HCT116 (cell line): ENCODE measurements around the gene IKZF3. TPM values are rescaled to one million over a fixed set of nuclear protein-coding genes. Genes with fewer than 3 reads are reported as not detected.
A peak's percentile ranks its signal among the peaks of the same experiment; 100 is the strongest.

ENCODE experiments used
- ATAC-seq: fragments of 200-7000 bp; cut with Tn5 transposase; 2 replicates; pipeline ENCODE4 v1.9.1; 2020; ENCODE audit warnings: mild to moderate bottlenecking, moderate library complexity
- BruUV-seq: library from RNA; stranded (reverse); fragments of 400-500 nt; replicated peaks from 2 replicates; lab custom pipeline; 2021; lab: Mats Ljungman, UMichigan
- CTCF ChIA-PET: fragments of 300-600 bp; sonication (Branson Sonifier 250); formaldehyde crosslinking; loops from one replicate; lab custom pipeline; 2021; ENCODE audit warnings: antibody characterized with exemption; lab: Charles Lee
- POLR2A ChIA-PET: fragments of 300-600, 350-600 bp; sonication (Branson Sonifier 250); formaldehyde crosslinking; loops from one replicate; lab custom pipeline; 2021; ENCODE audit warnings: antibody characterized with exemption; lab: Charles Lee
- RAD21 ChIA-PET, 2 experiments: fragments of 300-600 bp; sonication (Branson Sonifier 250); formaldehyde crosslinking; loops; one replicate each; lab custom pipeline; 2023; ENCODE audit warnings: low total read pairs in 2 of 2; ENCODE audit not compliant: uncharacterized antibody in 2 of 2, unreplicated experiment in 2 of 2, low non-redundant PET in 1 of 2; lab: Charles Lee
- DNase-seq: peaks from one replicate; pipeline ENCODE4 v3.0.0-alpha.2; 2010; ENCODE audit warnings: low read depth, low spot score
- H2AFZ ChIP-seq: fragments of 200-600 bp; shearing (Covaris generic), sonication (generic); 2 replicates; pipeline ENCODE4 v1.6.1; 2017; ENCODE audit warnings: low read depth, mixed run types, mixed read lengths, antibody characterized with exemption, low read length; ENCODE audit not compliant: poor library complexity, severe bottlenecking
- H3K27ac ChIP-seq: 2 replicates; pipeline ENCODE4 v1.5.1; 2012; ENCODE audit warnings: low read depth, low read length
- H3K27me3 ChIP-seq: fragments of 200-600 bp; sonication (generic); 2 replicates; pipeline ENCODE4 v1.6.1; 2016; ENCODE audit warnings: mixed run types, low read length, mixed read lengths; ENCODE audit not compliant: insufficient read depth
- H3K36me3 ChIP-seq, 2 experiments: fragments of 200-500 bp in 1 of 2; fragments of 200-600 bp in 1 of 2; sonication (Bioruptor generic) in 1 of 2; sonication (generic) in 1 of 2; 2 replicates each; pipeline versions ENCODE4 v1.5.1 to v1.6.1; 2014 to 2016; ENCODE audit warnings: low read length in 2 of 2, inconsistent platforms in 1 of 2, mixed read lengths in 1 of 2, mixed run types in 1 of 2; ENCODE audit not compliant: insufficient read depth in 2 of 2, control insufficient read depth in 1 of 2
- H3K4me1 ChIP-seq, 2 experiments: fragments of 200-600 bp in 1 of 2; sonication (generic) in 1 of 2; 2 replicates each; pipeline versions ENCODE4 v1.5.1 to v1.6.1; 2012 to 2017; ENCODE audit warnings: low read length in 2 of 2, inconsistent platforms in 1 of 2, mild to moderate bottlenecking in 1 of 2, mixed read lengths in 1 of 2, mixed run types in 1 of 2, moderate library complexity in 1 of 2; ENCODE audit not compliant: insufficient read depth in 2 of 2, control insufficient read depth in 1 of 2
- H3K4me2 ChIP-seq: fragments of 200-600 bp; sonication (generic); 2 replicates; pipeline ENCODE4 v1.6.1; 2017; ENCODE audit warnings: mixed run types, low read length, mixed read lengths
- H3K4me3 ChIP-seq, 2 experiments: fragments of 200-600 bp in 1 of 2; sonication (generic) in 1 of 2; replicated peaks in 1 of 2; 2 replicates each; pipeline ENCODE4 v1.5.1; 2011 to 2016; ENCODE audit warnings: low read length in 2 of 2, control low read depth in 1 of 2, low read depth in 1 of 2, mild to moderate bottlenecking in 1 of 2, mixed read lengths in 1 of 2, mixed run types in 1 of 2
- H3K79me2 ChIP-seq: fragments of 200-600 bp; sonication (generic); 2 replicates; pipeline ENCODE4 v1.6.1; 2017; ENCODE audit warnings: mild to moderate bottlenecking, mixed run types, low read length, moderate library complexity, mixed read lengths; ENCODE audit not compliant: insufficient read depth
- H3K9ac ChIP-seq: fragments of 200-600 bp; sonication (generic); 2 replicates; pipeline ENCODE4 v1.6.1; 2016; ENCODE audit warnings: low read length, mixed read lengths
- H3K9me2 ChIP-seq: fragments of 200-600 bp; sonication (generic), shearing (Covaris generic); 2 replicates; pipeline ENCODE4 v1.6.1; 2017; ENCODE audit warnings: mixed run types, mild to moderate bottlenecking, moderate library complexity; ENCODE audit not compliant: insufficient read depth
- H3K9me3 ChIP-seq, 2 experiments: fragments of 200-500 bp in 1 of 2; fragments of 200-600 bp in 1 of 2; sonication (Bioruptor generic) in 1 of 2; sonication (generic) in 1 of 2; 2 replicates each; pipeline ENCODE4 v1.6.1; 2014 to 2017; ENCODE audit warnings: low read length in 2 of 2, mixed read lengths in 2 of 2, inconsistent platforms in 1 of 2, low read depth in 1 of 2, mild to moderate bottlenecking in 1 of 2, mixed run types in 1 of 2, moderate library complexity in 1 of 2; ENCODE audit not compliant: control insufficient read depth in 1 of 2, insufficient read depth in 1 of 2
- H4K20me1 ChIP-seq: fragments of 200-600 bp; sonication (generic), shearing (Covaris generic); 2 replicates; pipeline ENCODE4 v1.6.1; 2017; ENCODE audit warnings: mixed run types, mild to moderate bottlenecking, moderate library complexity; ENCODE audit not compliant: insufficient read depth
- CBX3 ChIP-seq: IDR thresholded peaks from 2 replicates; pipeline ENCODE4 v1.6.1; 2012; ENCODE audit warnings: low read depth
- CEBPB ChIP-seq: IDR thresholded peaks from 2 replicates; pipeline ENCODE4 v1.6.1; 2012; ENCODE audit warnings: low read depth
- EGR1 ChIP-seq: IDR thresholded peaks from 2 replicates; pipeline ENCODE4 v1.6.1; 2012; ENCODE audit warnings: low read depth
- ELF1 ChIP-seq: IDR thresholded peaks from 2 replicates; pipeline ENCODE4 v1.6.1; 2012; ENCODE audit warnings: low read depth, borderline replicate concordance
- EZH2 ChIP-seq: fragments of 200-600 bp; sonication (generic); IDR thresholded peaks from 2 replicates; pipeline ENCODE4 v1.6.1; 2017; ENCODE audit warnings: antibody characterized with exemption, mixed run types
- EZH2phosphoT487 ChIP-seq: fragments of 200-600 bp; IDR thresholded peaks from 2 replicates; pipeline ENCODE4 v1.6.1; 2018; ENCODE audit warnings: antibody characterized with exemption, borderline replicate concordance
- FOSL1 ChIP-seq: IDR thresholded peaks from 2 replicates; pipeline ENCODE4 v1.6.1; 2012; ENCODE audit warnings: low read depth
- JUND ChIP-seq: IDR thresholded peaks from 2 replicates; pipeline ENCODE4 v1.6.1; 2012
- POLR2A ChIP-seq: IDR thresholded peaks from 2 replicates; pipeline ENCODE4 v1.7.0; 2011; ENCODE audit warnings: borderline replicate concordance; ENCODE audit not compliant: insufficient read depth, insufficient read length; ENCODE audit errors: extremely low read depth
- POLR2AphosphoS5 ChIP-seq: IDR thresholded peaks from 2 replicates; pipeline ENCODE4 v1.6.1; 2011; ENCODE audit warnings: mild to moderate bottlenecking, low read depth, low read length, moderate library complexity
- RAD21 ChIP-seq: IDR thresholded peaks from 2 replicates; pipeline ENCODE4 v1.6.1; 2012; ENCODE audit warnings: low read depth, mild to moderate bottlenecking
- SIN3A ChIP-seq: IDR thresholded peaks from 2 replicates; pipeline ENCODE4 v1.6.1; 2012; ENCODE audit warnings: low read depth
- SP1 ChIP-seq: IDR thresholded peaks from 2 replicates; pipeline ENCODE4 v1.6.1; 2012; ENCODE audit warnings: low read depth
- TCF7L2 ChIP-seq: IDR thresholded peaks from 2 replicates; pipeline ENCODE4 v1.7.0; 2011; ENCODE audit warnings: borderline replicate concordance, inconsistent platforms; ENCODE audit not compliant: insufficient read depth, insufficient read length; ENCODE audit errors: extremely low read depth
- YY1 ChIP-seq: IDR thresholded peaks from 2 replicates; pipeline ENCODE4 v1.6.1; 2011; ENCODE audit warnings: low read length, low read depth, moderate library complexity, mild to moderate bottlenecking; ENCODE audit not compliant: insufficient replicate concordance; ENCODE audit errors: extremely low read depth
- ZFX ChIP-seq: fragments of 450-650 bp; IDR thresholded peaks from 2 replicates; pipeline ENCODE4 v1.6.1; 2017
- ZNF274 ChIP-seq: fragments of 200-500 bp; sonication (Bioruptor generic); IDR thresholded peaks from 2 replicates; pipeline ENCODE4 v1.6.1; 2014; ENCODE audit warnings: mild to moderate bottlenecking, low read depth, low read length, inconsistent platforms
- intact Hi-C: fragments of 100-400 bp; cut with micrococcal nuclease; formaldehyde crosslinking; loops from 2 replicates; pipeline ENCODE4 v1.10.0; 2022
- total RNA-seq: library from RNA; stranded (reverse); gene quantifications from one replicate; pipeline ENCODE4 v1.2.1, GENCODE V29; 2021; ENCODE audit not compliant: unreplicated experiment
- TF ChIP-seq, protein P1 (sequence below): IDR thresholded peaks from 2 replicates; pipeline ENCODE4 v1.6.1; 2012
- TF ChIP-seq, protein P2 (sequence below): IDR thresholded peaks from 2 replicates; pipeline ENCODE4 v1.6.1; 2012; ENCODE audit warnings: low read depth
- TF ChIP-seq, protein P3 (sequence below), 3 experiments: fragments of 200-600 bp in 1 of 3; sonication (generic) in 1 of 3; IDR thresholded peaks in 2 of 3; conservative IDR thresholded peaks in 1 of 3; 2 replicates each; pipeline ENCODE4 v1.5.1; 2012 to 2017; ENCODE audit warnings: low read depth in 2 of 3, low read length in 2 of 3, antibody characterized with exemption in 1 of 3, borderline replicate concordance in 1 of 3, control low read depth in 1 of 3, mild to moderate bottlenecking in 1 of 3, mixed read lengths in 1 of 3, mixed run types in 1 of 3, moderate library complexity in 1 of 3; ENCODE audit not compliant: insufficient read depth in 1 of 3
- TF ChIP-seq, protein P4 (sequence below): IDR thresholded peaks from 2 replicates; pipeline ENCODE4 v1.6.1; 2012
- TF ChIP-seq, protein P5 (sequence below): IDR thresholded peaks from 2 replicates; pipeline ENCODE4 v1.6.1; 2011; ENCODE audit warnings: mild to moderate bottlenecking, low read length, moderate library complexity; ENCODE audit not compliant: insufficient replicate concordance; ENCODE audit errors: extremely low read depth

The IKZF3 gene
- total RNA-seq, 1 experiment from 2014 or later = 0.30 TPM

DNA sequence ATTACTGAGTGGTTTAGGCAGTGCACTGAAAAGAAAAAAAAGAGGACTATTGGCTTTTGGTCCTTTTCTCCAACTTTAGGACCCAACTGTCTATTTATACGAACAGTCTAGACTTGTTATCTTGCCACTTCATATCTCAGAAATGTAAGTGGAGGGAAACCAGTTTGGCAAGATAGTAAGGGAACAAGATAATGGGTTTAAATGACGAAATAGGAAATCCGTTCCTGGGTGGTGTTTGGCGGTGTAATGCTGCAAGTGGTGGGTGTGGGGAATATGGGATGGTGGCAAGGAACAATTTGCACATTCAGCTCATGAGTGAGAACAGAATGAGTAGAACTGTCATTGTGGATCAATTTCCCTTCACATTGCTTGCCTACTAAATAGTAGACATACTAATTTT, 81.6 kb downstream of the IKZF3 start:
- Histone ChIP-seq H3K27ac (no peak overlapping the region), H3K9ac (no peak overlapping the region), H3K79me2 (no peaks in the 10 kb centered on the region), H3K36me3 (no peaks in the 10 kb centered on the region), H3K4me3 (no peak overlapping the region), H3K9me3 (no peaks in the 10 kb centered on the region), H3K4me1 (peaks cover 6 to 12% of the 10 kb centered on the region in 2 experiments; a peak in 2 of 4 replicates), H3K9me2 (no peaks in the 10 kb centered on the region), H3K4me2 (peak overlapping the region; percentile 33; the same call in 1 of the 2 replicates), H2AFZ (peak overlapping the region; percentile 42), H4K20me1 (no peaks in the 10 kb centered on the region), H3K27me3 (no peaks in the 10 kb centered on the region)
- CTCF ChIA-PET = no interaction called here
- POLR2A ChIA-PET = no interaction called here
- ATAC-seq (0 out of 2 replicates have a peak, but pooled peaks have one; percentile 27), DNase-seq (no peak)
- intact Hi-C loops = no loop called here
- no TSS peak for BruUV-seq
- no peak for TF ChIP-seq SIN3A
- TF ChIP-seq, protein P1, sequence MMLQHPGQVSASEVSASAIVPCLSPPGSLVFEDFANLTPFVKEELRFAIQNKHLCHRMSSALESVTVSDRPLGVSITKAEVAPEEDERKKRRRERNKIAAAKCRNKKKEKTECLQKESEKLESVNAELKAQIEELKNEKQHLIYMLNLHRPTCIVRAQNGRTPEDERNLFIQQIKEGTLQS = no peak
- TF ChIP-seq, protein P2, sequence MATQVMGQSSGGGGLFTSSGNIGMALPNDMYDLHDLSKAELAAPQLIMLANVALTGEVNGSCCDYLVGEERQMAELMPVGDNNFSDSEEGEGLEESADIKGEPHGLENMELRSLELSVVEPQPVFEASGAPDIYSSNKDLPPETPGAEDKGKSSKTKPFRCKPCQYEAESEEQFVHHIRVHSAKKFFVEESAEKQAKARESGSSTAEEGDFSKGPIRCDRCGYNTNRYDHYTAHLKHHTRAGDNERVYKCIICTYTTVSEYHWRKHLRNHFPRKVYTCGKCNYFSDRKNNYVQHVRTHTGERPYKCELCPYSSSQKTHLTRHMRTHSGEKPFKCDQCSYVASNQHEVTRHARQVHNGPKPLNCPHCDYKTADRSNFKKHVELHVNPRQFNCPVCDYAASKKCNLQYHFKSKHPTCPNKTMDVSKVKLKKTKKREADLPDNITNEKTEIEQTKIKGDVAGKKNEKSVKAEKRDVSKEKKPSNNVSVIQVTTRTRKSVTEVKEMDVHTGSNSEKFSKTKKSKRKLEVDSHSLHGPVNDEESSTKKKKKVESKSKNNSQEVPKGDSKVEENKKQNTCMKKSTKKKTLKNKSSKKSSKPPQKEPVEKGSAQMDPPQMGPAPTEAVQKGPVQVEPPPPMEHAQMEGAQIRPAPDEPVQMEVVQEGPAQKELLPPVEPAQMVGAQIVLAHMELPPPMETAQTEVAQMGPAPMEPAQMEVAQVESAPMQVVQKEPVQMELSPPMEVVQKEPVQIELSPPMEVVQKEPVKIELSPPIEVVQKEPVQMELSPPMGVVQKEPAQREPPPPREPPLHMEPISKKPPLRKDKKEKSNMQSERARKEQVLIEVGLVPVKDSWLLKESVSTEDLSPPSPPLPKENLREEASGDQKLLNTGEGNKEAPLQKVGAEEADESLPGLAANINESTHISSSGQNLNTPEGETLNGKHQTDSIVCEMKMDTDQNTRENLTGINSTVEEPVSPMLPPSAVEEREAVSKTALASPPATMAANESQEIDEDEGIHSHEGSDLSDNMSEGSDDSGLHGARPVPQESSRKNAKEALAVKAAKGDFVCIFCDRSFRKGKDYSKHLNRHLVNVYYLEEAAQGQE = no peak
- TF ChIP-seq EZH2phosphoT487 = no peak
- TF ChIP-seq POLR2A = no peak
- peak; percentile 24; the same call in 1 of the 2 replicates for TF ChIP-seq JUND
- peak; percentile 36; the same call in 1 of the 2 replicates for TF ChIP-seq SP1
- no peak for TF ChIP-seq POLR2AphosphoS5
- TF ChIP-seq, protein P3, sequence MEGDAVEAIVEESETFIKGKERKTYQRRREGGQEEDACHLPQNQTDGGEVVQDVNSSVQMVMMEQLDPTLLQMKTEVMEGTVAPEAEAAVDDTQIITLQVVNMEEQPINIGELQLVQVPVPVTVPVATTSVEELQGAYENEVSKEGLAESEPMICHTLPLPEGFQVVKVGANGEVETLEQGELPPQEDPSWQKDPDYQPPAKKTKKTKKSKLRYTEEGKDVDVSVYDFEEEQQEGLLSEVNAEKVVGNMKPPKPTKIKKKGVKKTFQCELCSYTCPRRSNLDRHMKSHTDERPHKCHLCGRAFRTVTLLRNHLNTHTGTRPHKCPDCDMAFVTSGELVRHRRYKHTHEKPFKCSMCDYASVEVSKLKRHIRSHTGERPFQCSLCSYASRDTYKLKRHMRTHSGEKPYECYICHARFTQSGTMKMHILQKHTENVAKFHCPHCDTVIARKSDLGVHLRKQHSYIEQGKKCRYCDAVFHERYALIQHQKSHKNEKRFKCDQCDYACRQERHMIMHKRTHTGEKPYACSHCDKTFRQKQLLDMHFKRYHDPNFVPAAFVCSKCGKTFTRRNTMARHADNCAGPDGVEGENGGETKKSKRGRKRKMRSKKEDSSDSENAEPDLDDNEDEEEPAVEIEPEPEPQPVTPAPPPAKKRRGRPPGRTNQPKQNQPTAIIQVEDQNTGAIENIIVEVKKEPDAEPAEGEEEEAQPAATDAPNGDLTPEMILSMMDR (IDR thresholded peaks at IDR 0.05 in 2 of 3, conservative IDR thresholded peaks at IDR 0.05 in 1 of 3; ENCODE audit: borderline replicate concordance in 1 of 3, insufficient read depth in 1 of 3, low read depth in 2 of 3, low read length in 2 of 3) = no peak
- no peak for TF ChIP-seq ZFX
- no peak for TF ChIP-seq YY1
- TF ChIP-seq, protein P4, sequence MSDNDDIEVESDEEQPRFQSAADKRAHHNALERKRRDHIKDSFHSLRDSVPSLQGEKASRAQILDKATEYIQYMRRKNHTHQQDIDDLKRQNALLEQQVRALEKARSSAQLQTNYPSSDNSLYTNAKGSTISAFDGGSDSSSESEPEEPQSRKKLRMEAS = no peak
- TF ChIP-seq CBX3 = no peak
- no peak for TF ChIP-seq ELF1
- TF ChIP-seq CEBPB = peak; percentile 43
- TF ChIP-seq ZNF274 = no peak
- TF ChIP-seq EZH2 = no peak
- TF ChIP-seq, protein P5, sequence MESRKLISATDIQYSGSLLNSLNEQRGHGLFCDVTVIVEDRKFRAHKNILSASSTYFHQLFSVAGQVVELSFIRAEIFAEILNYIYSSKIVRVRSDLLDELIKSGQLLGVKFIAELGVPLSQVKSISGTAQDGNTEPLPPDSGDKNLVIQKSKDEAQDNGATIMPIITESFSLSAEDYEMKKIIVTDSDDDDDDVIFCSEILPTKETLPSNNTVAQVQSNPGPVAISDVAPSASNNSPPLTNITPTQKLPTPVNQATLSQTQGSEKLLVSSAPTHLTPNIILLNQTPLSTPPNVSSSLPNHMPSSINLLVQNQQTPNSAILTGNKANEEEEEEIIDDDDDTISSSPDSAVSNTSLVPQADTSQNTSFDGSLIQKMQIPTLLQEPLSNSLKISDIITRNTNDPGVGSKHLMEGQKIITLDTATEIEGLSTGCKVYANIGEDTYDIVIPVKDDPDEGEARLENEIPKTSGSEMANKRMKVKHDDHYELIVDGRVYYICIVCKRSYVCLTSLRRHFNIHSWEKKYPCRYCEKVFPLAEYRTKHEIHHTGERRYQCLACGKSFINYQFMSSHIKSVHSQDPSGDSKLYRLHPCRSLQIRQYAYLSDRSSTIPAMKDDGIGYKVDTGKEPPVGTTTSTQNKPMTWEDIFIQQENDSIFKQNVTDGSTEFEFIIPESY = no peak
- no peak for TF ChIP-seq RAD21
- TF ChIP-seq TCF7L2 = no peak
- no peak for TF ChIP-seq FOSL1
- TF ChIP-seq EGR1 = no peak
- TF ChIP-seq, all 23 proteins: peak for 3
- RAD21 ChIA-PET = no interaction called here
